Measurements from ENCODE around the gene ADAMTSL1.

ADAMTSL1 gene

GRCh38 chr9:18786196-18786595 is 312.2 kb downstream of the ADAMTSL1 start:
- DNase-seq, result no peak

GRCh38 chr9:18786911-18787650 is 313.1 kb downstream of the ADAMTSL1 start:
- no peak for DNase-seq

GRCh38 chr9:18788256-18788655 is 314.3 kb downstream of the ADAMTSL1 start:
- DNase-seq, result no peak

GRCh38 chr9:18791074-18791473 is 317.1 kb downstream of the ADAMTSL1 start:
- DNase-seq, result peak; percentile 10

GRCh38 chr9:18793122-18793521 is 319.2 kb downstream of the ADAMTSL1 start:
- DNase-seq, result no peak

- no peak for DNase-seq
Observed at GRCh38 chr9:18795947-18796671, 322.2 kb downstream of the ADAMTSL1 start.

- DNase-seq, result no peak
Observed at GRCh38 chr9:18796696-18797270, 322.8 kb downstream of the ADAMTSL1 start.

- DNase-seq, result no peak
Observed at GRCh38 chr9:18798106-18798505, 324.2 kb downstream of the ADAMTSL1 start.

- no peak for DNase-seq
Observed at GRCh38 chr9:18798508-18799290, 324.7 kb downstream of the ADAMTSL1 start.

- no peak for DNase-seq
Observed at GRCh38 chr9:18799428-18799827, 325.5 kb downstream of the ADAMTSL1 start.

- DNase-seq, result no peak
Observed at GRCh38 chr9:18800579-18800978, 326.6 kb downstream of the ADAMTSL1 start.

- peak; percentile 1 for DNase-seq
Observed at GRCh38 chr9:18805386-18805785, 331.4 kb downstream of the ADAMTSL1 start.

- peak; percentile 27 for DNase-seq
Observed at GRCh38 chr9:18806232-18807080, 332.5 kb downstream of the ADAMTSL1 start.

- no peak for DNase-seq
Observed at GRCh38 chr9:18810581-18810980, 336.6 kb downstream of the ADAMTSL1 start.

- no peak for DNase-seq
Observed at GRCh38 chr9:18811171-18811570, 337.2 kb downstream of the ADAMTSL1 start.

- no peak for DNase-seq
Observed at GRCh38 chr9:18819418-18819817, 345.5 kb downstream of the ADAMTSL1 start.

- DNase-seq, result no peak
Observed at GRCh38 chr9:18820566-18821095, 346.7 kb downstream of the ADAMTSL1 start.

- peak; percentile 56 for DNase-seq
Observed at GRCh38 chr9:18821788-18822187, 347.8 kb downstream of the ADAMTSL1 start.

- no peak for DNase-seq
Observed at GRCh38 chr9:18822850-18823249, 348.9 kb downstream of the ADAMTSL1 start.

- DNase-seq, result peak; percentile 65
Observed at GRCh38 chr9:18824095-18824666, 350.2 kb downstream of the ADAMTSL1 start.

GRCh38 chr9:18825656-18826170 is 351.8 kb downstream of the ADAMTSL1 start:
- no peak for DNase-seq

All from NCI-H146 (cell line).